Activated CD8-positive, alpha-beta memory T cell treated with anti-CD3 and anti-CD28 coated beads for 4 hours (primary cell): ENCODE measurements around the gene MAST3.

Experiments
- DNase-seq, 2 donors: peaks; one replicate each; pipeline ENCODE4 v3.0.0-alpha.2; 2020; ENCODE audit warnings: low read depth in 2 of 2

The MAST3 gene

GRCh38 chr19:18097217-18097992 lies at the start of gene MAST3:
MAST3 (plus strand) TSS chr19:18097778; CDS start chr19:18097793, 15 bp downstream.
- peak; percentile 74 to 77 for DNase-seq

- DNase-seq = no peak
Measured at GRCh38 chr19:18049385-18049784, 48.2 kb upstream of the MAST3 start.

- DNase-seq = no peak
Measured at GRCh38 chr19:18051887-18052286, 45.7 kb upstream of the MAST3 start.

GRCh38 chr19:18053576-18054219 lies 43.9 kb upstream of the MAST3 start:
- no peak for DNase-seq

- no peak for DNase-seq
Measured at GRCh38 chr19:18055967-18056366, 41.6 kb upstream of the MAST3 start.

GRCh38 chr19:18057557-18057956 lies 40.0 kb upstream of the MAST3 start:
- DNase-seq = no peak

- DNase-seq = peak; percentile 59 to 63
Measured at GRCh38 chr19:18058208-18059009, 39.2 kb upstream of the MAST3 start.

- DNase-seq = no peak
Measured at GRCh38 chr19:18059297-18059696, 38.3 kb upstream of the MAST3 start.

- DNase-seq = no peak
Measured at GRCh38 chr19:18059902-18060301, 37.7 kb upstream of the MAST3 start.

- no peak for DNase-seq
Measured at GRCh38 chr19:18060472-18060871, 37.1 kb upstream of the MAST3 start.

GRCh38 chr19:18062028-18062427 lies 35.5 kb upstream of the MAST3 start:
- DNase-seq = no peak

- DNase-seq = no peak
Measured at GRCh38 chr19:18063463-18063862, 34.1 kb upstream of the MAST3 start.

- DNase-seq = no peak
Measured at GRCh38 chr19:18065173-18065495, 32.4 kb upstream of the MAST3 start.

GRCh38 chr19:18068395-18068794 lies 29.2 kb upstream of the MAST3 start:
- no peak for DNase-seq

GRCh38 chr19:18069383-18069782 lies 28.2 kb upstream of the MAST3 start:
- no peak for DNase-seq

- no peak for DNase-seq
Measured at GRCh38 chr19:18070181-18070580, 27.4 kb upstream of the MAST3 start.

GRCh38 chr19:18072335-18072734 lies 25.2 kb upstream of the MAST3 start:
- DNase-seq = no peak

GRCh38 chr19:18073197-18073596 lies 24.4 kb upstream of the MAST3 start:
- no peak for DNase-seq

GRCh38 chr19:18074192-18074591 lies 23.4 kb upstream of the MAST3 start:
- DNase-seq = no peak

GRCh38 chr19:18083929-18084684 lies 13.5 kb upstream of the MAST3 start:
- no peak for DNase-seq

- no peak for DNase-seq
Measured at GRCh38 chr19:18085702-18086457, 11.7 kb upstream of the MAST3 start.
